Loucy (cell line): ENCODE measurements around the gene CYP2D6.

Experiments
- CTCF ChIP-seq: fragments of 200-600 bp; sonication (generic); conservative IDR thresholded peaks from 2 replicates; pipeline ENCODE4 v1.5.1; 2014; ENCODE audit warnings: mild to moderate bottlenecking, antibody characterized with exemption, low read length
- EZH2phosphoT487 ChIP-seq: fragments of 200-600 bp; IDR thresholded peaks from 2 replicates; pipeline ENCODE4 v1.6.1; 2018; ENCODE audit warnings: antibody characterized with exemption, mild to moderate bottlenecking, moderate library complexity, borderline replicate concordance

GRCh38 chr22:42156598-42156997 lies 26.0 kb upstream of the CYP2D6 start:
- TF ChIP-seq CTCF = no peak
- no peak for TF ChIP-seq EZH2phosphoT487
